SK-N-SH treated with all-trans-retinoic acid at 6 μM for 48 hours (cell line): ENCODE measurements around the gene RNF207.

ENCODE experiments used
- BACH2 ChIP-seq: fragments of 250-450 bp; sonication (Bioruptor Pico); IDR thresholded peaks from 2 replicates; pipeline ENCODE4 v1.9.0; 2021; ENCODE audit warnings: mild to moderate bottlenecking, borderline replicate concordance
- ZFP3 ChIP-seq: fragments of 250-450 bp; sonication (Bioruptor Pico); IDR thresholded peaks from 2 replicates; pipeline ENCODE4 v1.5.0; 2020; ENCODE audit warnings: mild to moderate bottlenecking, moderate library complexity
- TF ChIP-seq, protein P1 (sequence below): fragments of 250-450 bp; sonication (Bioruptor Pico); IDR thresholded peaks from 2 replicates; pipeline ENCODE4 v1.5.0; 2020; ENCODE audit warnings: mild to moderate bottlenecking, moderate library complexity
- TF ChIP-seq, protein P2 (sequence below): fragments of 250-450 bp; sonication (Bioruptor Pico); IDR thresholded peaks from 2 replicates; pipeline ENCODE4 v1.5.1; 2021; ENCODE audit warnings: mild to moderate bottlenecking, moderate library complexity
- TF ChIP-seq, protein P3 (sequence below): fragments of 250-450 bp; sonication (Bioruptor Pico); IDR thresholded peaks from 2 replicates; pipeline ENCODE4 v1.5.1; 2020; ENCODE audit warnings: low read depth, mild to moderate bottlenecking, moderate library complexity
- TF ChIP-seq, protein P4 (sequence below): fragments of 250-450 bp; sonication (Bioruptor Pico); IDR thresholded peaks from 2 replicates; pipeline ENCODE4 v1.8.0; 2020; ENCODE audit warnings: mild to moderate bottlenecking, moderate library complexity, borderline replicate concordance

DNA sequence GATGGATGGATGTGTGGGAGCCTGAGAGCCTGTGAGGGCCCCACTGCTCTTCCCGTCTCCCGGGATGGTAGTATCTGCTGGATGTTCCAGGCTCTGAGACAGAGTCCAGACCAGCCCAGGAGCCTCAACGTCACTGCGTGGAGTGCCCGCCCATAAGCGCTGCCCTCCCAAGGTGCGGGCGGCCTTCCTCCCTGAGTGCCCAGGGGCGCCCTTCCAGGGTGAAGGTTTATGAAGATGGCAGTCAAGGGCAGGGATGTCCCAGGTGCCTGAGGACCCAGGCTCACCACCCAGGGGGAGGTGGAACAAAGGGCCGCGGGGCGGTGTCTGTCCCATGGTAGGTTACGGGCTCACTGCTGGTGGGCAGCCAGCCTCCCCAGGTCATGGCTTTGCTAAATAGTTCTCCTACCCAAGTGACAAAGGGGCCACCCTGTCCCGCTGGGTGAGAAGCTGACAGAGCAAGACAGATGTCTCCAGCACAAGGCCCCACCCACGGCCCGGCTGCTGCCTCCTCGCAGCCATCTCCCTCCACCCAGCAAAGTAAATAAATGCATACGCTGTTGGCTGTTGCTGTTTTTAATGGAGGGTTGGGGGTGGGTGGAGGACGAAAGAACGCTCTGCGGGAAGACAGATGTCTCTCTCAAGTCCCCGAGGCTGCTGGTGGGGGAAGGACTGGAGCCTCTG is 63.9 kb downstream of the RNF207 start:
- TF ChIP-seq ZFP3 (CRISPR knock-in tag) (no peak), BACH2 (CRISPR knock-in tag) (no peak)
- TF ChIP-seq, protein P1, sequence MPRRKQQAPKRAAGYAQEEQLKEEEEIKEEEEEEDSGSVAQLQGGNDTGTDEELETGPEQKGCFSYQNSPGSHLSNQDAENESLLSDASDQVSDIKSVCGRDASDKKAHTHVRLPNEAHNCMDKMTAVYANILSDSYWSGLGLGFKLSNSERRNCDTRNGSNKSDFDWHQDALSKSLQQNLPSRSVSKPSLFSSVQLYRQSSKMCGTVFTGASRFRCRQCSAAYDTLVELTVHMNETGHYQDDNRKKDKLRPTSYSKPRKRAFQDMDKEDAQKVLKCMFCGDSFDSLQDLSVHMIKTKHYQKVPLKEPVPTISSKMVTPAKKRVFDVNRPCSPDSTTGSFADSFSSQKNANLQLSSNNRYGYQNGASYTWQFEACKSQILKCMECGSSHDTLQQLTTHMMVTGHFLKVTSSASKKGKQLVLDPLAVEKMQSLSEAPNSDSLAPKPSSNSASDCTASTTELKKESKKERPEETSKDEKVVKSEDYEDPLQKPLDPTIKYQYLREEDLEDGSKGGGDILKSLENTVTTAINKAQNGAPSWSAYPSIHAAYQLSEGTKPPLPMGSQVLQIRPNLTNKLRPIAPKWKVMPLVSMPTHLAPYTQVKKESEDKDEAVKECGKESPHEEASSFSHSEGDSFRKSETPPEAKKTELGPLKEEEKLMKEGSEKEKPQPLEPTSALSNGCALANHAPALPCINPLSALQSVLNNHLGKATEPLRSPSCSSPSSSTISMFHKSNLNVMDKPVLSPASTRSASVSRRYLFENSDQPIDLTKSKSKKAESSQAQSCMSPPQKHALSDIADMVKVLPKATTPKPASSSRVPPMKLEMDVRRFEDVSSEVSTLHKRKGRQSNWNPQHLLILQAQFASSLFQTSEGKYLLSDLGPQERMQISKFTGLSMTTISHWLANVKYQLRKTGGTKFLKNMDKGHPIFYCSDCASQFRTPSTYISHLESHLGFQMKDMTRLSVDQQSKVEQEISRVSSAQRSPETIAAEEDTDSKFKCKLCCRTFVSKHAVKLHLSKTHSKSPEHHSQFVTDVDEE (CRISPR knock-in tag) = no peak
- TF ChIP-seq, protein P2, sequence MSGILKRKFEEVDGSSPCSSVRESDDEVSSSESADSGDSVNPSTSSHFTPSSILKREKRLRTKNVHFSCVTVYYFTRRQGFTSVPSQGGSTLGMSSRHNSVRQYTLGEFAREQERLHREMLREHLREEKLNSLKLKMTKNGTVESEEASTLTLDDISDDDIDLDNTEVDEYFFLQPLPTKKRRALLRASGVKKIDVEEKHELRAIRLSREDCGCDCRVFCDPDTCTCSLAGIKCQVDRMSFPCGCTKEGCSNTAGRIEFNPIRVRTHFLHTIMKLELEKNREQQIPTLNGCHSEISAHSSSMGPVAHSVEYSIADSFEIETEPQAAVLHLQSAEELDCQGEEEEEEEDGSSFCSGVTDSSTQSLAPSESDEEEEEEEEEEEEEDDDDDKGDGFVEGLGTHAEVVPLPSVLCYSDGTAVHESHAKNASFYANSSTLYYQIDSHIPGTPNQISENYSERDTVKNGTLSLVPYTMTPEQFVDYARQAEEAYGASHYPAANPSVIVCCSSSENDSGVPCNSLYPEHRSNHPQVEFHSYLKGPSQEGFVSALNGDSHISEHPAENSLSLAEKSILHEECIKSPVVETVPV (CRISPR knock-in tag) = no peak
- TF ChIP-seq, protein P3, sequence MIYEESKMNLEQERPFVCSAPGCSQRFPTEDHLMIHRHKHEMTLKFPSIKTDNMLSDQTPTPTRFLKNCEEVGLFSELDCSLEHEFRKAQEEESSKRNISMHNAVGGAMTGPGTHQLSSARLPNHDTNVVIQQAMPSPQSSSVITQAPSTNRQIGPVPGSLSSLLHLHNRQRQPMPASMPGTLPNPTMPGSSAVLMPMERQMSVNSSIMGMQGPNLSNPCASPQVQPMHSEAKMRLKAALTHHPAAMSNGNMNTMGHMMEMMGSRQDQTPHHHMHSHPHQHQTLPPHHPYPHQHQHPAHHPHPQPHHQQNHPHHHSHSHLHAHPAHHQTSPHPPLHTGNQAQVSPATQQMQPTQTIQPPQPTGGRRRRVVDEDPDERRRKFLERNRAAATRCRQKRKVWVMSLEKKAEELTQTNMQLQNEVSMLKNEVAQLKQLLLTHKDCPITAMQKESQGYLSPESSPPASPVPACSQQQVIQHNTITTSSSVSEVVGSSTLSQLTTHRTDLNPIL = no peak
- TF ChIP-seq, protein P4, sequence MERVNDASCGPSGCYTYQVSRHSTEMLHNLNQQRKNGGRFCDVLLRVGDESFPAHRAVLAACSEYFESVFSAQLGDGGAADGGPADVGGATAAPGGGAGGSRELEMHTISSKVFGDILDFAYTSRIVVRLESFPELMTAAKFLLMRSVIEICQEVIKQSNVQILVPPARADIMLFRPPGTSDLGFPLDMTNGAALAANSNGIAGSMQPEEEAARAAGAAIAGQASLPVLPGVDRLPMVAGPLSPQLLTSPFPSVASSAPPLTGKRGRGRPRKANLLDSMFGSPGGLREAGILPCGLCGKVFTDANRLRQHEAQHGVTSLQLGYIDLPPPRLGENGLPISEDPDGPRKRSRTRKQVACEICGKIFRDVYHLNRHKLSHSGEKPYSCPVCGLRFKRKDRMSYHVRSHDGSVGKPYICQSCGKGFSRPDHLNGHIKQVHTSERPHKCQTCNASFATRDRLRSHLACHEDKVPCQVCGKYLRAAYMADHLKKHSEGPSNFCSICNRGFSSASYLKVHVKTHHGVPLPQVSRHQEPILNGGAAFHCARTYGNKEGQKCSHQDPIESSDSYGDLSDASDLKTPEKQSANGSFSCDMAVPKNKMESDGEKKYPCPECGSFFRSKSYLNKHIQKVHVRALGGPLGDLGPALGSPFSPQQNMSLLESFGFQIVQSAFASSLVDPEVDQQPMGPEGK (CRISPR knock-in tag) = no peak
